NCI-H345 (cell line): Measurements from ENCODE around the gene ACTL7B.
"Not testable (repeated sequence)": the region's sequence is repeated elsewhere in the genome, so short reads cannot be mapped to it uniquely, and the experiment has no call there.

ENCODE experiments used
- DNase-seq: peaks from one replicate; lab custom pipeline; 2025; lab: John Stamatoyannopoulos, UW

ACTL7B gene

GRCh38 chr9:108855888-108856287, at the start of gene ACTL7B:
Gene ACTL7B, minus strand, starts transcription at chr9:108855986. Its CDS starts 56 bp downstream, at chr9:108855930.
- DNase-seq: no peak

GRCh38 chr9:108905494-108905893, 49.7 kb upstream of the ACTL7B start:
- no peak for DNase-seq

- DNase-seq: no peak
Observed at GRCh38 chr9:108904161-108904560, 48.4 kb upstream of the ACTL7B start.

GRCh38 chr9:108903420-108904103, 47.8 kb upstream of the ACTL7B start:
- no peak for DNase-seq

GRCh38 chr9:108900176-108900575, 44.4 kb upstream of the ACTL7B start:
- DNase-seq: no peak

- not testable (repeated sequence) for DNase-seq
Observed at GRCh38 chr9:108899023-108899695, 43.4 kb upstream of the ACTL7B start.

- no peak for DNase-seq
Observed at GRCh38 chr9:108897324-108898096, 41.7 kb upstream of the ACTL7B start.

GRCh38 chr9:108894225-108894997, 38.6 kb upstream of the ACTL7B start:
- no peak for DNase-seq

- no peak for DNase-seq
Observed at GRCh38 chr9:108889649-108890067, 33.9 kb upstream of the ACTL7B start.

- DNase-seq: peak; percentile 51
Observed at GRCh38 chr9:108886594-108887271, 30.9 kb upstream of the ACTL7B start.

- DNase-seq: peak; percentile 96
Observed at GRCh38 chr9:108885643-108886348, 30.0 kb upstream of the ACTL7B start.

- DNase-seq: no peak
Observed at GRCh38 chr9:108884701-108885100, 28.9 kb upstream of the ACTL7B start.

GRCh38 chr9:108883085-108883484, 27.3 kb upstream of the ACTL7B start:
- DNase-seq: no peak

GRCh38 chr9:108882052-108882888, 26.5 kb upstream of the ACTL7B start:
- DNase-seq: no peak

GRCh38 chr9:108880738-108881316, 25.0 kb upstream of the ACTL7B start:
- no peak for DNase-seq

GRCh38 chr9:108877524-108877923, 21.7 kb upstream of the ACTL7B start:
- DNase-seq: no peak

GRCh38 chr9:108876425-108876824, 20.6 kb upstream of the ACTL7B start:
- no peak for DNase-seq

GRCh38 chr9:108874058-108874788, 18.4 kb upstream of the ACTL7B start:
- no peak for DNase-seq
